Activated CD4-positive, alpha-beta T cell treated with anti-CD3 and anti-CD28 coated beads, Interleukin-2, amount 10 ng/mL, durations not matched to agents 7 days and 5 days (primary cell): ENCODE measurements around the gene SLC50A1. TPM values are rescaled to one million over a fixed set of nuclear protein-coding genes. Genes with fewer than 3 reads are reported as not detected.

Experiments used
- CTCF ChIA-PET: fragments of 350-600 bp; sonication (Branson Sonifier 250); formaldehyde crosslinking; loops from one replicate; lab custom pipeline; 2021; ENCODE audit warnings: antibody characterized with exemption; lab: Charles Lee
- POLR2A ChIA-PET: fragments of 350-600 bp; sonication (Branson Sonifier 250); formaldehyde crosslinking; loops from one replicate; lab custom pipeline; 2021; ENCODE audit warnings: antibody characterized with exemption; lab: Charles Lee
- DNase-seq: peaks from one replicate; pipeline ENCODE4 v3.0.0-alpha.2; 2020
- H3K27ac Mint-ChIP-seq: one replicate; pipeline ENCODE4 v1.8.0; 2021; ENCODE audit warnings: mild to moderate bottlenecking, moderate library complexity, mixed read lengths
- H3K27me3 Mint-ChIP-seq: one replicate; pipeline ENCODE4 v1.8.0; 2021; ENCODE audit warnings: mixed read lengths
- H3K36me3 Mint-ChIP-seq: one replicate; pipeline ENCODE4 v1.8.0; 2021; ENCODE audit warnings: low read depth, mixed read lengths
- H3K4me1 Mint-ChIP-seq: one replicate; pipeline ENCODE4 v1.8.0; 2021; ENCODE audit warnings: mixed read lengths
- H3K4me3 Mint-ChIP-seq: one replicate; pipeline ENCODE4 v1.8.0; 2021; ENCODE audit warnings: mild to moderate bottlenecking, moderate library complexity, mixed read lengths
- H3K9me3 Mint-ChIP-seq: one replicate; pipeline ENCODE4 v1.8.0; 2021; ENCODE audit warnings: mixed read lengths
- total RNA-seq, 2 experiments: library from RNA; stranded (reverse); gene quantifications; one replicate each; pipeline ENCODE4 v1.2.3, GENCODE V29; 2021

Gene SLC50A1
- total RNA-seq, 2 experiments from 2014 or later = 37.2 to 42.3 TPM

- Mint-ChIP-seq H3K9me3 (no peaks in the 10 kb centered on the region), H3K27ac (no peak overlapping the region), H3K4me3 (no peak overlapping the region), H3K27me3 (no peaks in the 10 kb centered on the region), H3K4me1 (peaks cover 9% of the 10 kb centered on the region), H3K36me3 (peaks cover 7% of the 10 kb centered on the region)
- ChIA-PET CTCF (interaction anchor here (0.6 to 4.0 kb wide), 7 partner anchors 8 to 236 kb away, joined by 3 to 25 read pairs (median 3); partner anchors contain the start of gene KRTCAP2), POLR2A (no interaction called here)
- DNase-seq = no peak
Measured at GRCh38 chr1:155184835-155185782, 49.5 kb downstream of the SLC50A1 start.

DNA sequence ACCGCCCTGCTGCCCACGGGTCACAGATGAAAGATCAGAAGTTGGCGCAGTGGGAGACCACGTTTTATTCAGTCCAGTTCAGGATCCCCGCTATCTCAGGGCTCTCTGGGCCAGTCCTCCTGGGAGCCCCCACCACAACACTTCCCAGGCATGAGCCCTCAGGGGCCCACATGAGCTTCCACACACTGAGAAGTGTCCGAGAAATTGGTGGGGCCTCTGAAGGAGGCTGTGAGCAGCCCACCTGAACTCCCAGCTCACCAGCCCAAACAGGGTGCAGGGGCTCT, 50.1 kb downstream of the SLC50A1 start:
- DNase-seq = no peak
- Mint-ChIP-seq H3K4me1 (peaks cover 9% of the 10 kb centered on the region), H3K27ac (no peak overlapping the region), H3K36me3 (peaks cover 7% of the 10 kb centered on the region), H3K9me3 (no peaks in the 10 kb centered on the region), H3K4me3 (no peak overlapping the region), H3K27me3 (no peaks in the 10 kb centered on the region)
- ChIA-PET CTCF (interaction anchor here (2.4 to 4.0 kb wide), 3 partner anchors 8 to 13 kb away, joined by 13 to 25 read pairs (median 15); partner anchors contain the start of gene KRTCAP2), POLR2A (no interaction called here)

DNA sequence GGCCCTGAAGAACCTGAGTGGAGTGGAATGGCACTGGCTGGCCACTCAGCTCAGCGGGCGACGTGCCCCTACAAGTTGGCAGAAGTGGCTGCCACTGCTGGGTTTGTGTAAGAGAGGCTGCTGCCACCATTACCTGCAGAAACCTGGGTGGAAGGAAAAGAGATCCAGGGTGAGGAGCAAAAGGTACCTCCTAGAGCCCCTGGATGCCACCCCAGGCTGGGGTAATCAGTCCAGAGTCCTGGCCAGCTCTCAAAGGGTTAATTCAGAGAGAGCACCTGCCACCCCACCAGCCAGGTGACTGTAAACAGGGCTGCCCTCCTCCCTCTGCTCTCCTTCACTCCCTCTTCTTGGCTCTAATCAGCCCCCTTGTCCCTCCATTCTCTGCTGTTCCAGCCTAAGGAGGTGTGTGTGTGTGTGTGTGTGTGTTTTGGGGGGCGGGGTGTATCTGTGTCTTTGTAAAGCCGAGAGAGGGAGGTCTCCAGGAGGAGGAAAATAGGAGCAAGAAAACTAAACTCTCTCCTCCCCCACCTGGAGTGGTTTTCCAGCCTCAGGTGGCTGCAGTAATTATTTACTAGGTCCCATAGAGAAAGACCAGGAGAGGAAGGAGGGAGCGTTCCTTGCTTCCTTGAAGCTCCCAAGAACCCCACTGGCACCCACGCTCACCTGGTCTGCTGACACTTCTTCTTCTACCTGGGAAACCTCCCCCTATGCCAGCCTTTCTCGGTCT, 50.6 kb downstream of the SLC50A1 start:
- ChIA-PET CTCF (interaction anchor here (1.3 to 4.0 kb wide), 4 partner anchors 8 to 41 kb away, joined by 4 to 25 read pairs (median 14); partner anchors contain the start of gene KRTCAP2), POLR2A (interaction anchor here (0.7 kb wide), 1 partner anchor 19 kb away, joined by 4 read pairs; no protein-coding TSS in a partner anchor)
- H3K36me3 Mint-ChIP-seq = peaks cover 7% of the 10 kb centered on the region
- no peak overlapping the region for H3K27ac Mint-ChIP-seq
- no peaks in the 10 kb centered on the region for H3K9me3 Mint-ChIP-seq
- H3K27me3 Mint-ChIP-seq = no peaks in the 10 kb centered on the region
- H3K4me1 Mint-ChIP-seq = peaks cover 9% of the 10 kb centered on the region
- no peak for DNase-seq
- H3K4me3 Mint-ChIP-seq = no peak overlapping the region

- POLR2A ChIA-PET = interaction anchor here (0.7 kb wide), 1 partner anchor 19 kb away, joined by 4 read pairs; no protein-coding TSS in a partner anchor
- H3K27ac Mint-ChIP-seq = no peak overlapping the region
Measured at GRCh38 chr1:155186794-155187455, 51.3 kb downstream of the SLC50A1 start.

GRCh38 chr1:155187456-155187891, 51.8 kb downstream of the SLC50A1 start:
- no peaks in the 10 kb centered on the region for H3K9me3 Mint-ChIP-seq
- ChIA-PET CTCF (interaction anchor here (1.3 to 3.9 kb wide), 2 partner anchors 10 to 40 kb away, joined by 4 to 13 read pairs; no protein-coding TSS in a partner anchor), POLR2A (no interaction called here)
- H3K4me1 Mint-ChIP-seq = peaks cover 16% of the 10 kb centered on the region
- H3K27me3 Mint-ChIP-seq = no peaks in the 10 kb centered on the region
- H3K36me3 Mint-ChIP-seq = peaks cover 4% of the 10 kb centered on the region
- no peak overlapping the region for H3K27ac Mint-ChIP-seq
- no peak for DNase-seq
- H3K4me3 Mint-ChIP-seq = no peak overlapping the region

More at GRCh38 chr1:155186794-155187455, 51.3 kb downstream of the SLC50A1 start:
- DNase-seq = no peak
- Mint-ChIP-seq H3K4me1 (peaks cover 11% of the 10 kb centered on the region), H3K4me3 (no peak overlapping the region), H3K27me3 (no peaks in the 10 kb centered on the region), H3K9me3 (no peaks in the 10 kb centered on the region), H3K36me3 (peaks cover 7% of the 10 kb centered on the region)
- CTCF ChIA-PET = interaction anchor here (1.3 to 3.9 kb wide), 2 partner anchors 10 to 41 kb away, joined by 4 to 13 read pairs; no protein-coding TSS in a partner anchor

- Mint-ChIP-seq H3K27me3 (no peaks in the 10 kb centered on the region), H3K36me3 (peaks cover 4% of the 10 kb centered on the region), H3K9me3 (no peaks in the 10 kb centered on the region), H3K4me1 (peaks cover 22% of the 10 kb centered on the region), H3K27ac (peak overlapping the region; percentile 78), H3K4me3 (peak overlapping the region; percentile 24)
- CTCF ChIA-PET = interaction anchor here (0.9 to 3.9 kb wide), 2 partner anchors 11 to 15 kb away, joined by 6 to 13 read pairs; partner anchors contain the start of gene KRTCAP2
- POLR2A ChIA-PET = no interaction called here
- DNase-seq = no peak
Measured at GRCh38 chr1:155188268-155188667, 52.6 kb downstream of the SLC50A1 start.

Other genes with a start within 250 kb of the SLC50A1 start
- gene PMVK, start 199.1 kb upstream of the SLC50A1 start, total RNA-seq = 10 to 100 TPM; 25.7 to 40.2 TPM
- gene PBXIP1, start 179.8 kb upstream of the SLC50A1 start, total RNA-seq = 10 to 100 TPM; 74.6 to 92.0 TPM
- gene PYGO2, start 174.1 kb upstream of the SLC50A1 start, total RNA-seq = 10 to 100 TPM; 50.0 to 50.2 TPM
- 100 to 1,000 TPM in 1 of 2 experiments, 10 to 100 TPM in 1; 75.1 to 104 TPM for gene SHC1, start 165.1 kb upstream of the SLC50A1 start, total RNA-seq
- 100 to 1,000 TPM; 147 to 157 TPM for gene CKS1B, start 161.2 kb upstream of the SLC50A1 start, total RNA-seq
- gene FLAD1, start 152.5 kb upstream of the SLC50A1 start, total RNA-seq = 10 to 100 TPM; 41.2 to 41.3 TPM
- gene LENEP, start 142.3 kb upstream of the SLC50A1 start, total RNA-seq = 1 to 10 TPM in 1 of 2 experiments, under 1 TPM in 1; 0.85 to 1.0 TPM
- gene ZBTB7B, start 133.1 kb upstream of the SLC50A1 start, total RNA-seq = 100 to 1,000 TPM; 112 to 127 TPM
- gene DCST2, start 102.1 kb upstream of the SLC50A1 start, total RNA-seq = under 1 TPM; 0.50 to 0.73 TPM
- gene DCST1, start 102.0 kb upstream of the SLC50A1 start, total RNA-seq = not detected
- gene ADAM15, start 84.5 kb upstream of the SLC50A1 start, total RNA-seq = 10 to 100 TPM; 40.2 to 45.0 TPM
- 1 to 10 TPM; 8.2 to 8.3 TPM for gene EFNA4, start 72.1 kb upstream of the SLC50A1 start, total RNA-seq
- 1 to 10 TPM; 2.3 to 2.7 TPM for gene EFNA3, start 57.0 kb upstream of the SLC50A1 start, total RNA-seq
- under 1 TPM in 1 of 2 experiments, not detected in 1; 0.15 TPM for gene EFNA1, start 8.0 kb upstream of the SLC50A1 start, total RNA-seq
- 10 to 100 TPM; 50.1 to 58.9 TPM for gene DPM3, start 4.7 kb downstream of the SLC50A1 start, total RNA-seq
- 100 to 1,000 TPM; 183 to 308 TPM for gene KRTCAP2, start 37.5 kb downstream of the SLC50A1 start, total RNA-seq
- 10 to 100 TPM; 14.2 to 15.5 TPM for gene TRIM46, start 38.0 kb downstream of the SLC50A1 start, total RNA-seq
- 10 to 100 TPM; 21.2 to 23.6 TPM for gene THBS3, start 72.0 kb downstream of the SLC50A1 start, total RNA-seq
- 10 to 100 TPM; 32.8 to 37.3 TPM for gene MTX1, start 72.8 kb downstream of the SLC50A1 start, total RNA-seq
- gene ENTREP3, start 119.6 kb downstream of the SLC50A1 start, total RNA-seq = 10 to 100 TPM; 22.8 to 22.9 TPM
- 10 to 100 TPM; 88.7 to 96.4 TPM for gene SCAMP3, start 126.5 kb downstream of the SLC50A1 start, total RNA-seq
- gene CLK2, start 137.7 kb downstream of the SLC50A1 start, total RNA-seq = 100 to 1,000 TPM in 1 of 2 experiments, 10 to 100 TPM in 1; 100.0 to 104 TPM
- gene HCN3, start 141.6 kb downstream of the SLC50A1 start, total RNA-seq = 1 to 10 TPM; 2.5 to 3.4 TPM
- not detected for gene PKLR, start 165.6 kb downstream of the SLC50A1 start, total RNA-seq
- 100 to 1,000 TPM; 209 to 229 TPM for gene FDPS, start 173.0 kb downstream of the SLC50A1 start, total RNA-seq
- gene RUSC1, start 185.0 kb downstream of the SLC50A1 start, total RNA-seq = 10 to 100 TPM; 30.2 to 31.6 TPM